Measurements from ENCODE around the gene PPP1CA. TPM values are rescaled to one million over a fixed set of nuclear protein-coding genes. Genes with fewer than 3 reads are reported as not detected.

The PPP1CA gene
- total RNA-seq, 1 donor from 2014 or later: 145 TPM

DNA sequence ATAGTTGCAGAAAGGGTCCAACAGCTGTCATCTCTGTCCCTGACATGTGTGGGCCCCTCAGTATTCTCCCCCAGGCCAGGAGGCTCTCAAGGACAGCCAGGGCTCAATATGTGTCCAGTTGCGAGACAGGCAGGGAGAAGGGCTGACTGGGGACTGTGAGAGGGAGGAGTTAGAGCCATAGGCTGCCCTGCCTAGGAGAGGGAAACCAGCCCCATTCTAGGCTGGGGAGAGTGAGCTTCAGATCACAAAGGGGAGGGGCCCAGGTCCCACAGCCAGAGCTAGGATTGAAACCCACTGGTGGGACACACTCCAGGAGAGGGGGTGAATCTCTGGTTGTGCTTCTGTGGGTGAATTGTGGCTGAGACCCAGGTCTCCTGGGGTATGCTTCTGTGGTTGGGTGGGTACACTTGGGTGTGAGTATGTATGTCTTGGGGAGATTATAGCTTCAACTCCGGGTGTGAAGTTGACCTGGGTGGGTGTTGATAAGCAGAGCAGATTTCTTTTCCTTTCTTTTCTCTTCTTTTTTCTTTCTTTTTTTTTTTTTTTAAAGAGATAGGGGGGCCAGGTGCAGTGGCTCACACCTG is 11.7 kb upstream of the PPP1CA start:
- Mint-ChIP-seq H3K4me3 (ENCODE audit: low read depth) (no peak overlapping the region), H3K36me3 (ENCODE audit: insufficient read depth) (no peaks in the 10 kb centered on the region), H3K27ac (no peak overlapping the region), H3K27me3 (peaks cover 37% of the 10 kb centered on the region), H3K4me1 (ENCODE audit: low read depth) (peaks cover 5% of the 10 kb centered on the region), H3K9me3 (ENCODE audit: low read depth) (no peaks in the 10 kb centered on the region)
- DNase-seq (ENCODE audit: low spot score, unreplicated experiment): no peak
- TF ChIP-seq, protein P1, sequence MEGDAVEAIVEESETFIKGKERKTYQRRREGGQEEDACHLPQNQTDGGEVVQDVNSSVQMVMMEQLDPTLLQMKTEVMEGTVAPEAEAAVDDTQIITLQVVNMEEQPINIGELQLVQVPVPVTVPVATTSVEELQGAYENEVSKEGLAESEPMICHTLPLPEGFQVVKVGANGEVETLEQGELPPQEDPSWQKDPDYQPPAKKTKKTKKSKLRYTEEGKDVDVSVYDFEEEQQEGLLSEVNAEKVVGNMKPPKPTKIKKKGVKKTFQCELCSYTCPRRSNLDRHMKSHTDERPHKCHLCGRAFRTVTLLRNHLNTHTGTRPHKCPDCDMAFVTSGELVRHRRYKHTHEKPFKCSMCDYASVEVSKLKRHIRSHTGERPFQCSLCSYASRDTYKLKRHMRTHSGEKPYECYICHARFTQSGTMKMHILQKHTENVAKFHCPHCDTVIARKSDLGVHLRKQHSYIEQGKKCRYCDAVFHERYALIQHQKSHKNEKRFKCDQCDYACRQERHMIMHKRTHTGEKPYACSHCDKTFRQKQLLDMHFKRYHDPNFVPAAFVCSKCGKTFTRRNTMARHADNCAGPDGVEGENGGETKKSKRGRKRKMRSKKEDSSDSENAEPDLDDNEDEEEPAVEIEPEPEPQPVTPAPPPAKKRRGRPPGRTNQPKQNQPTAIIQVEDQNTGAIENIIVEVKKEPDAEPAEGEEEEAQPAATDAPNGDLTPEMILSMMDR (IDR thresholded peaks at IDR 0.05; ENCODE audit: unreplicated experiment): no peak

DNA sequence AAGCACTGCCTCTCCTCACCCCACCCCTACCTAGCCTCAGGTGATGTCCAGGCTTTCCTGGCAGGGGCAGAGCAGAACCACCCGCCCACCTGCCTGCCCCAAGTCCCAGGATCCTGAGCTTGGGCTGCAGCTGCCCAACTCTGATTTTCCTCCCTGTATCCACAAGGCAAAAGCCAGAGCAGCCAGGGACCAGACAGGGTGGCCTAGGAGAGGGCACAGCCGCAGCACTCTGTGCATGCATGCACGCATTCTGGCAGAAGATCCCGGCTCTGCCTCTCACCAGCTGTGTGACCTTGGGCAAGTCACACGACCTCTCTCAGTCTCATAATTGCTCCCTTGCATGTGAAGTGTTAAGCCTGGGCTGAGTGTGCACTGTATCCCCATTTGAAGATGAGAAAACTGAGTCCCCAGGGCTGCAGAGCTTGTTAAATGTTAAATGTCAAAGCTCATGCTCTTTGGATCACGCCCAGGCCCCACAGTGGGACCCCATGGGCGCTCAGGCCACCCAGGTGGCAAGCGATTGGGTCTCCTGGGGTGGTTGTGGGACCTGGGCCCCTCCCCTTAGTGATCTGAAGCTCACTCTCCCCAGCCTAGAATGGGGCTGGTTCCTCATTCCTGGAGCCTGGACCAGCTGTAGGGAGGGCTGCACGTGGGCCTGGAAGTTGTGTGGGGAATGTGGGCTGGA is 11.0 kb upstream of the PPP1CA start:
- Mint-ChIP-seq H3K9me3 (ENCODE audit: low read depth) (no peaks in the 10 kb centered on the region), H3K27me3 (peaks cover 38% of the 10 kb centered on the region), H3K27ac (no peak overlapping the region), H3K4me1 (ENCODE audit: low read depth) (peaks cover 5% of the 10 kb centered on the region), H3K4me3 (ENCODE audit: low read depth) (no peak overlapping the region), H3K36me3 (ENCODE audit: insufficient read depth) (no peaks in the 10 kb centered on the region)
- TF ChIP-seq, protein P1 (IDR thresholded peaks at IDR 0.05; ENCODE audit: unreplicated experiment): no peak
- no peak for DNase-seq (ENCODE audit: low spot score, unreplicated experiment)

GRCh38 chr11:67411785-67412152 is 10.1 kb upstream of the PPP1CA start:
- no peak for DNase-seq (ENCODE audit: low spot score, unreplicated experiment)
- H3K27me3 Mint-ChIP-seq: peaks cover 45% of the 10 kb centered on the region
- no peak overlapping the region for H3K27ac Mint-ChIP-seq
- no peaks in the 10 kb centered on the region for H3K9me3 Mint-ChIP-seq (ENCODE audit: low read depth)
- H3K4me1 Mint-ChIP-seq (ENCODE audit: low read depth): peaks cover 5% of the 10 kb centered on the region
- no peaks in the 10 kb centered on the region for H3K36me3 Mint-ChIP-seq (ENCODE audit: insufficient read depth)
- H3K4me3 Mint-ChIP-seq (ENCODE audit: low read depth): no peak overlapping the region
- TF ChIP-seq, protein P1 (IDR thresholded peaks at IDR 0.05; ENCODE audit: unreplicated experiment): no peak

DNA sequence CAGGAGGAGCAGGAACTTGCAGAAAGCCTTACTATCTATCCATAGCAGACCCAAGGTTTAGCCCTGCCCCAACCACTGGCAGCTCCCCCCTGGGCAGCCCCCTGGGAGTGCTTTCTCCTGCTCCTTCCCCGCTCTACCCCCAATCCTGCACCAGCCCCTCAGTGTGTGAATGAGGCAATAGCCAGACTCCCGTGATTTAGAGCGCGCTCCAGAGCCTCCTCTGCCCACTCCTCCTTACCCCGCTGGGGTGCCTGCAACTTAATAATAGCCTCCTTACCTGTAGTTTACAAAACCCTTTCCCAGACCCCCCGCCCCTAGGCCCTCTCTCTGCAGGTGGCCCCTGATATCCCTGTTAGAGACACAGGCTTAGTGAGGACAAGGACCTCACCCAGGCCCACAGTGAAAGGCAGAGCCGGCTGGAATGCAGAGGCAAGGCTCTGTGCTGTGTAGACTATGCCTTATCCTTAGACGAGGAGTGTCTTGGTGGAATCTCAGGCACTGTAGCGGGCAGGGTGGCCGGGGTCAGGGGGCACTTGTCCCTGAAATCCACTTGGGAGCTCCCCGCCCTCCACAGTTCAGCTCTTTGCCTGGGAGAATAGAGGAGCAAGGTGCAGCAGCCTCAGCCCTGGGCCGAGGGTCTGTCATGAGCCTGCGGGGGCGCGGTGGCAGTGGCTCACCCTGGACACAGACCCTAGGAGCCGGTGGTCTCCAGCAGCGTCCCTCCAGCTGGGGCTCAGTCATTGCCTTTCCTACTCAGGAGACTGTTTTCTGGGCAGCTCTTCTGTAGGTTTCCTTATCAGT is 9.5 kb upstream of the PPP1CA start:
- Mint-ChIP-seq H3K4me1 (ENCODE audit: low read depth) (peaks cover 5% of the 10 kb centered on the region), H3K4me3 (ENCODE audit: low read depth) (no peak overlapping the region), H3K27me3 (peaks cover 39% of the 10 kb centered on the region), H3K9me3 (ENCODE audit: low read depth) (no peaks in the 10 kb centered on the region), H3K27ac (peak overlapping the region; percentile 69), H3K36me3 (ENCODE audit: insufficient read depth) (no peaks in the 10 kb centered on the region)
- no peak for DNase-seq (ENCODE audit: low spot score, unreplicated experiment)
- TF ChIP-seq, protein P1 (IDR thresholded peaks at IDR 0.05; ENCODE audit: unreplicated experiment): no peak

GRCh38 chr11:67410369-67410831 is 8.7 kb upstream of the PPP1CA start:
- Mint-ChIP-seq H3K27ac (no peak overlapping the region), H3K4me3 (ENCODE audit: low read depth) (no peak overlapping the region), H3K4me1 (ENCODE audit: low read depth) (peaks cover 4% of the 10 kb centered on the region), H3K36me3 (ENCODE audit: insufficient read depth) (no peaks in the 10 kb centered on the region), H3K9me3 (ENCODE audit: low read depth) (no peaks in the 10 kb centered on the region), H3K27me3 (peaks cover 36% of the 10 kb centered on the region)
- TF ChIP-seq, protein P1 (IDR thresholded peaks at IDR 0.05; ENCODE audit: unreplicated experiment): no peak
- DNase-seq (ENCODE audit: low spot score, unreplicated experiment): no peak

Measured in progenitor cell of endocrine pancreas (in vitro differentiated cells).